ENCODE results near the gene PSMD7. TPM values are rescaled to one million over a fixed set of nuclear protein-coding genes. Genes with fewer than 3 reads are reported as not detected.
"Not testable (repeated sequence)": the region's sequence is repeated elsewhere in the genome, so short reads cannot be mapped to it uniquely, and the experiment has no call there.

The PSMD7 gene
- total RNA-seq, 1 donor from 2014 or later, result 120 TPM

DNA sequence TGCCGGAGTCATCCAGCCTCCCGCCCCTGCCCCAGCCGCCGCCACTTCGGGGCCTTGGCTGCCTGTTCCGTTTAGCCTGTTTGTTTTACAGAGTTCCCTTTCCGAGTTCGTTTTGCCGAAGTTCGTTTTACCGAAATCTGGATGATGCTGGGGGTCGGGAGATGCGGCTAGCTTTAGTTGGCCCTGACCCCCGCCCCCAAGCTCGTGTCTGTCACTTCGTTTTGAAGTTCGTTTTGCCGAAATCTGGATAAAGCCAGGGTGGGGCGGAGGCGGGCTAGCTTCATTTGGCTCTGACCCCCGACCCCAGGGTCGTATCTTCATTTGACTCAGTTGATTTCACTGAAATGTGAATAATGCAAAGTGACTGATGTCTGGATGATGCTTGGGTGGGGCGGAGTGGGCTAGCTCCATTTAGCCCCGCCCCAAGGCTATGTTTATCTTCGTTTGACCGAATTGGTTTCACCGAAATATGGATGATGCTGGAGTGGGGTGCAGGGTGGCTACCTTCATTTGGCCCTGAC is 591 bp downstream of the PSMD7 start:
- peak; percentile 14 for DNase-seq

DNA sequence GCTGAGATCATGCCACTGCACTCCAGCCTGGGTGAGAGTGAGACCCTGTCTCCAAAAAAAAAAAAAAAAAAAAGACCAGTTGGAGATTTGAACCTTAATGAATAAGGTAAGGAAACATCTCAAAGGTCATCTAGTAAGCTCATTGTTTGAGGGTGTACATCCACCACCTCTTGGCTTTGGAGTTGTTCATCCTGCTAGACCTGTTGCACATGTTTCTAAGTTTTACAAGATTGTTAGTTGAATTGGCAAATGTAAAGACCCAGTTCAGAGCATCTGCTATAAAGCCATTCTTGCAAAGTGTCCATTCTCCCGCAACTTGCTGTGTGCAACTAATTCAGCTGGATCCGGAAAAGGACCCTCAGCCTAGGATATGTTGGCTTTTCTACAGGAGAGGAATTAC is 1.5 kb downstream of the PSMD7 start:
- DNase-seq, result no peak

DNA sequence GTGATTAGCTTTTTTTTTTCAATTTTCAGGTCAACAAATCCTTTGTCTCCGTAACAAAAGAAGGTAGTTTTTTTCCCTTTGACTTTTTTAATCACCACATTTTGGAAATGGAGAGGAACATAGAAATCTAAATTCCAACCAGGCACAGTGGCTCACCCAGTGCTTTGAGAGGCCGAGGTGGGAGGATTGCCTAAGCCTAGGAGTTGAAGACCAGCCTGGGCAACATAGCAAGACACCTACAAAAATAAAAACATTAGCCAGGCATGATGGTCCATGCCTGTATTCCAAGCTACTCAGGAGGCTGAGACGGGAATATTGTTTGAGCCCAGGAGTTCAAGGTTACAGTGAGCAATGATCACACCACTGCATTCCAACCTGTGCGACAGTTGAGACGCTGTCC is 5.7 kb downstream of the PSMD7 start:
- DNase-seq, result no peak

GRCh38 chr16:74304164-74304834 is 7.7 kb downstream of the PSMD7 start:
- DNase-seq, result no peak

GRCh38 chr16:74304835-74305176 is 8.2 kb downstream of the PSMD7 start:
- no peak for DNase-seq

- DNase-seq, result no peak
These were observed 8.7 kb downstream of the PSMD7 start for GRCh38 chr16:74305281-74305680.

DNA sequence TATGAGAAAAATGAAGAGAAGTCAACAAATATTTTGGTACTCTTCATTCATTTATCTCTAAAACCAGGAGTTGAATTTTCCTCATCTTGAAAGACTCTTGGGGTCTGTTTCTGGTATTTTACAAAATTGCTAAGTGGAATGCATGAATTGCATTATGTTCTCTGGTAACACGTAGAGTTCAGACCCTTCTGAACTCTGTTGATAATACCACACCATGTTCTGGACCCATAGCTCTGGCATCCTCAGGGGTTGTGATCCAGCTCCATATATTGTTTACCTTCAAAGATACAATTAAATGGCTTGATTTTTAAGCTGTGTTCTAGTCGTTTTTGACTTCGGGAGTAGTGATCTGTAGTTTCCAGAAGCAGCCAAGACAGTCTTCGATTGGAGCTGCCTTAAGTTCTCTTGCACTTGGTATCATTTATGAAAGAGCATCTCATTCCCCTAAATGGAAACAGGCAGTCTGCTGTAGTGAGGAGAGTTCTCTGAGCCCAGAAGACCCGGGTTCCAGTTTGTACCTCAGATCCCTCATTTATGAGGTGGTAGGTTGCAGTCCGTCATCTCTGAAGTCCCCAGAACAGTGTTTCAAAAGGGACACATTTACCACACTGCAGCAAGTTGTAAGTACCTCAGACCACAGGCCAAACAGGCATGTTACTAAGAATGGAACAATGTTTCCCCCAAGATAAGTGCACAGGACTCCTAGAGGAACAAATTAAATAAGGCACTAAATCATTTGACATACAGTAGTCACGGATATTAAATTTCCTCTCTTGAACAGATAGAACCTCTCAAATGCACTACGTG is 9.6 kb downstream of the PSMD7 start:
- no peak for DNase-seq

GRCh38 chr16:74307383-74307782 is 10.8 kb downstream of the PSMD7 start:
- DNase-seq, result no peak

GRCh38 chr16:74309789-74310781 is 13.5 kb downstream of the PSMD7 start:
- DNase-seq, result peak; percentile 65

DNA sequence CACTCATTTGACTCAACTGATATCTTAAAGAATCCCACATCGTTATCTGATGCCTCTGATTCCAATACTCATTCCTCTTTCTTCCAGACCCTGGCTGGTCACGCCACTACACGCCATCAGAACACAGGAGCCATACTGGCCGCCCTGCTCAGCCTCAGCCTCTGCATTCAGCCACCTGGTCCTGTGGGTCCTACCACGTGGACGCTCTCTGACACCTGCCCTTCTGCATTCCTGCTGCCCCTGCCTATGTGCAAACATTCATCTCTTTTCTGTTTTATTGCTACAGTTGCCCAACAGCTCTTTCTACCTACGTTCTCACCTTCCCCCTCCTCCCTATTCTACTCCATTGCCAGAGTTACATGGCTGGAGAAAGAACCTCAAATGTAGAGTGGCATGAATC is 18.4 kb downstream of the PSMD7 start:
- DNase-seq, result no peak

- no peak for DNase-seq
These were observed 24.1 kb downstream of the PSMD7 start for GRCh38 chr16:74320707-74321106.

- no peak for DNase-seq
These were observed 24.7 kb downstream of the PSMD7 start for GRCh38 chr16:74321356-74321755.

DNA sequence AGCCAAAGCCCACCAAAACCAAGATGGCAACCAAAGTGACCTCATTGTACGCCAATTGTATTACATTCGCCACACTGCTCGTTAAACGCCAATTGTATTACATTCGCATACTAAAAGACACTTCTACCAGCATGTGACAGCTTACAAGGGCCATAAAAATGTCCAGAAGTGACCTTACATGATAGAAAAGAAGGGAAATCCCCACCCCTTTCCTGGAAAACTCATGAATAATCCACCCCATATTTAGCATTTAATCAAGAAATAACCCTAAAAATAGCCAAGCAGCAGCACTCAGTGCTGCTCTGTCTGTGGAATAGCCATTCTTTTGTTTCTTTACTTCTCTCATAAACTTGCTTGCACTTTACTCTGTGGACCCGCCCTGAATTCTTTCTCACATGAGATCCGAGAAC is 25.7 kb downstream of the PSMD7 start:
- DNase-seq, result no peak

- not testable (repeated sequence) for DNase-seq
These were observed 28.2 kb downstream of the PSMD7 start for GRCh38 chr16:74324777-74325176.

DNA sequence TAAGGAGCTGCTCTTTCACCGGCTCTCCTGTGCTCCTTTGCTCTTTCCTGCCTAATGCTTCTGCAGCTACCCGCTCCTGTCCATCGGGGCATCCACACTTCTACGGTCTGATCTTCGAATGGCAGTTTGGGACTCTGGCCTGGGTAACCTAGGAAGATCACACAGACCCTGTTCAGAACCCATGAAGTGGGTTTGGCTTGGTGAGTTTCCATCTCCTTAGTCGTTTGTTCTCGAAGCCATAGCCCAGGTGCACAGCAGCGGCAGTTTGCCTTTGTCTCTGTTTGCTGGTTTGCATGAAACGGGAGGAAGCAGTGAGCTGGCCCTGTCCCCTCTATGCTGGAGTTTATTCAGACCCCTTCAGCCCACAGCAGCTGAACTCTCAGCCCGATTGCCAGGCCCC is 29.0 kb downstream of the PSMD7 start:
- no peak for DNase-seq

- not testable (repeated sequence) for DNase-seq
These were observed 31.7 kb downstream of the PSMD7 start for GRCh38 chr16:74328346-74328745.

DNA sequence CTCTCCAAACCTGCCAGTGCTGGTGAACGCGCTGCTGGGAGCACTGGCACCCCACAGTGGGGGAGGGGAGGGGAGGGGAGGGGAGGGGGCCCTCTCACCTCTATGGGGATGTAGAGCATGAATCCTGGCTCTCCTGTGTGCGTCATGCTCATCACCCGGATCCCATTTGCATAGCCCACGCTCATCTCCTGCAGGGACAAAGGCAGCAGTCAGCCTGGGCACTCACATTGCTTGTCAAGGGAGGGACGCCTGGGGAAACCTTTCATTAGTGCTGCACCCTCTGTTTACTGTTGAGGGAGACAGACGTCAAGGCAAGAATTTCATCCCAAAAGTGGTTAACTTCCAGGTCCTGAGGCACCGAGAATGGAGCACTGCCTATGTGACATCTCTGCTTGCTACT is 35.9 kb downstream of the PSMD7 start:
- not testable (repeated sequence) for DNase-seq

- DNase-seq, result not testable (repeated sequence)
These were observed 40.9 kb downstream of the PSMD7 start for GRCh38 chr16:74337506-74337905.

DNA sequence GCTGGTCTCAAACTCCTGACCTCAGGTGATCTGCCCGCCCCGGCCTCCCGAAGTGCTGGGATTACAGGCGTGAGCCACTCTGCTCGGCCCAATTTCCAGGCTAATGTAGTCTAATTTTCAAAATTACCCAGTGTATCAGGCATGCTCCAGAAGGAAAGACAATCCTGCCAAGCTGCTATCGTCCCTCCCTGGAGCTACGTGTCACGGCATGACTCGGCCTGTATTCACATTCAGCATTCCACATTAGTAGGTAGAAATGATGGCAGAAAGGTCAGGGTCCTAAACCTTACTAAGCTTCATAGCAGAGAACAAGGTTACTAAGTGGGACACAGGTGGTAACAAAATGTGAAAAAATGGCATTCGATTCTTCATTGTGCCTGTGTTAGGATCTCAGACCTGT is 42.6 kb downstream of the PSMD7 start:
- not testable (repeated sequence) for DNase-seq

- DNase-seq, result not testable (repeated sequence)
These were observed 56.4 kb downstream of the PSMD7 start for GRCh38 chr16:74353038-74353437.
